Inflammatory macrophage (primary cell): ENCODE measurements around the gene LRRC15.

Experiments used
- DNase-seq, 2 donors: peaks; one replicate each; pipeline ENCODE4 v3.0.0-alpha.2; 2020 to 2022

LRRC15 gene

GRCh38 chr3:194360568-194360967, 9.0 kb downstream of the LRRC15 start:
- DNase-seq, result no peak

GRCh38 chr3:194357681-194358080, 11.9 kb downstream of the LRRC15 start:
- no peak for DNase-seq

DNA sequence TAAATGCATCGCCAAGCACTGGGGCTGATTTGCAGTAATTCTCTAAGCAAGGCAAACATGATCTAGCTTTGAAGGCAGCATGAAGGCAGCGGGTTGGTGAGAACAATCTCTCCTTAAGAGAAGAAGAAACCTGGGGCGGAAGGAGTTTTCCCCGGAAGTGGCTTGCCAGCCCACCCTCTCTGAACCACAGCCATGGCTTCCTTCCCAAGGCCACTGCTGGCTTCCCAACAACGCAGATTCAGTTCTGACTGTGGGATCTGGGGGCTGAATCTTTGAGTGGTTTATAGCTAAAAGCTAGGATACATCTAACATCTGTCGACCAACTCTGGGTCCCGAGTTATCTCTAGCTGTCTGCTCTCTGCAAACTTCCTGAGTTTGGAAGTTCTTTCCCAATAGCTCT, 14.2 kb downstream of the LRRC15 start:
- DNase-seq, result no peak

- no peak for DNase-seq
Measured at GRCh38 chr3:194354315-194354714, 15.2 kb downstream of the LRRC15 start.

GRCh38 chr3:194352667-194353246, 16.8 kb downstream of the LRRC15 start:
- no peak for DNase-seq

GRCh38 chr3:194351952-194352536, 17.5 kb downstream of the LRRC15 start:
- no peak for DNase-seq

- DNase-seq, result no peak
Measured at GRCh38 chr3:194351080-194351672, 18.4 kb downstream of the LRRC15 start, which contains the start of gene CPN2. Gene CPN2 (minus strand): TSS chr3:194351328. CDS start chr3:194342702, 8,626 bp downstream.

DNA sequence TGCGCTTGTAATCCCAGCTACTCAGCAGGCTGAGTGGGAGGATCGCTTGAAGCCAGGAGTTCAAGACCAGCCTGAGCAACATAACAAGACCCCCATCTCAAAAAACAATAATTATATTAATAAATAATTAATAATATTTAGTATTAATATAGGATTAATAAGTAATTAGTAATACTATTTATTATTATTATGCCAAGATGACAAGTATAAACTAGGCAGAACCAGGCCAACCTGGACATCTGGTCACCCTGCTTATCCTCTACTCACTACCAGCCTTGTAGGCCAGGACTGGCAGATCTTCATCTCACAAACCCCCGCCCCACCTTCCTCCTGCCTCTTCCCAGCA, 18.8 kb downstream of the LRRC15 start:
- DNase-seq, result no peak

GRCh38 chr3:194348354-194348753, 21.2 kb downstream of the LRRC15 start:
- no peak for DNase-seq

DNA sequence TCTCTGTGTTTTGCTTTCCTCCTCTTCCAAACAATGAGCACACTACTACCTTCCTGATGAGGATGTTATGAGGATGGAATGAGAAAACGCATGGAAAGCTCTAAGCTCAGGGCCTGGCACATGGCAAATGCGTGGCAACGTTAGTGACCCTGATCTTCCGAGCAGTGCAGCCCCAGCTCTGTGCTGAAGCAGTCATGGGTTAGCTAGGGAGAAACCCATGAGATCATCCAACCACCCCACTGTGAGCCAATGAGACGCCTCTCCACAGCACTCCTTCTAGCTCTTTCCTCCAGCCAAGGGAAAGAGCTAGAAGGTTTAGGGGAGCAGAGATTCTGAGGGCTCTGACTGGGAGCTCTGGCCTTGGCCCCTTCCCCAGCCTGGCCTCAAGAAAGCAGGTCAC, 22.9 kb downstream of the LRRC15 start:
- peak in 1 of 2 donors; percentile 13 for DNase-seq

DNA sequence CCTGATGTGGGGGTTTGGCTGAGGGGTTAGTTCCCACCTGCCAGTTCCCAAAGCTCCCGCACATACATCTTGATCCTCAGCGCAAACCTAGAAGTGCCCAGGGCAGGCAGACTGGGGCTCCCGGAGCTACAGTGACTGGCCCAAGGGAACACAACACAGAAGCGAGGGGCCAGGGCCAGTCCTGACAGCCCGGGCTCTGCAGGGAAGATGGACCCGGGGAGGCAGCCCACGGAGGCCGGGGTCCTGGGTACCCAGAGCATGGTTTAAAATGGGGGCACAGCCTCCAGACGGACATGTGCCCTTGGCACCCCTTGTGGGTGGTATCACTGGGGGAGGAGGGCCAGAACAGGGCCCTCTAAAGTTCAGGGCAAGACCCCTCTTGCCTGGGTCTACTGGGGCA, 23.5 kb downstream of the LRRC15 start:
- no peak for DNase-seq

- peak; percentile 49 to 68 for DNase-seq
Measured at GRCh38 chr3:194344012-194344411, 25.5 kb downstream of the LRRC15 start.

DNA sequence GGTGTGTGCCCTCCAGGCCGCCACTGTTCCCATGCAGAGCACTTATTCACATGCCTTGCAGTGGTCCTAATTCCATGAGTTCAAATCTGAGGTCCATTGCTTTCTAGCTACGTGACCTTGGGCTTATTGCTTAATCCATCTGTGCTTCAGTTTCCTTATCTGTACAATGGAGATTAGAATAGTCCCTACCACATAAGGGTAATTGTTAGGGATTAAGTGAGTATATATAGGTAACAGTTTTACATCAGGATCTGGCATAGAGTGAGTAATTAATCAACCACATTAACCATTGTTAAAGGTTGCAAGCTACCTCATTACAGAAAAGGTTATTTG, 26.0 kb downstream of the LRRC15 start:
- no peak for DNase-seq

- no peak for DNase-seq
Measured at GRCh38 chr3:194342861-194343560, 26.5 kb downstream of the LRRC15 start.

GRCh38 chr3:194340757-194341400, 28.7 kb downstream of the LRRC15 start:
- no peak for DNase-seq

- no peak for DNase-seq
Measured at GRCh38 chr3:194339840-194340239, 29.7 kb downstream of the LRRC15 start.

DNA sequence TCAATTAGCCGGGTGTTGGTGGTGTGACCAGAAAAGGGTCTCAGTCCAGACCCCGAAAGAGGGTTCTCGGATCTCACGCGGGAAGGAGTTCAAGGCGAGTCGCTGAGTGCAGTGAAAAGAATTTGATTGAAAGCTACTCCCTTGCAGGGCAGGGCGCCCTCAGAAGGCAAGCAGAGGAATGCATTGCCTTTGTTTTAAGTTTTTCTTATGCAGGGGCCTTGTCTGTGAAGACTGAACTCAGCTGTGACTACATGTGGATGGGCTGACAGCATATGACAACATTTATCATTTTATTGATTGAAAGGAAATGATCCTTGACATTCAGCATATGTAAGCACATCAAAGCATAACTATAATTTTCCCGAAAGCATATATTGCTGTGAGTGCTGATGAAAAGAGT, 30.2 kb downstream of the LRRC15 start:
- DNase-seq, result no peak

GRCh38 chr3:194337965-194338753, 31.4 kb downstream of the LRRC15 start:
- no peak for DNase-seq

DNA sequence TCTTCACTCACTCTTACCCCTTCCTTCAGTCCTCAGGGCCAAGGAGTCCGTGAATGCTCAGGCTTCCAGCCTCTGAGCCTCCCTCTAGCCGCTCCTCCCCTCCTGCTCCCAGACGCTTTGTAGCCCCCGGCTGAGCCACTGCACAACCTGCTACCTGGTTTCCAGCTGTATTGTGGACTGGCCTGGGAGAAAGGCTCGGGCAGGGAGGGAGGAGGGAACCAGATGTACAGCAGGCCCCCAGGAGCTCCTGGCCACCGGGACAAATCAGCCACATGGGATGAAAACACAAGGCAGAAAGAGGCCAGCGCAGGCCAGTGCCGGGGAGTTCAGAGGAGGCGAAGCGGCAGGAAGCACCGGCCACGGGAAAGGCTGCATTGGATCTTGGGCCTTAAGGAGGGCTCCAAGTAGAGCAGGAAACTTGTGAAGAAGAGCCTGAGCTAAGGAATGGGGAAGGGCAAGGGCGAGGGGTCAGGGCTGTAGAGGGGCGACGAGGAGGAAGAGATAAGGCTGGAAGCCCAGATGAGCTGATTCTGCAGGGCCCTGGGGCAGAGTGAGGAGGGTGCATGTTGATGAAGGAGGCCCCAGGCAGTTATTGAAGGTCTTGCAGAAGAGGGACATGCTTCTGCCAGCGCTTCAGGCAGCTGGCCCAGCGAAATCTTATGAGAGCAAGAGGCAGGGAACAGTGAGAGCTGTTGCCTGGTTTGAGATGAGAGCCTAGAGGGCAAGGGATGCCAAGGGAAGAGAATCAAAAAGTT, 32.8 kb downstream of the LRRC15 start:
- DNase-seq, result no peak

- no peak for DNase-seq
Measured at GRCh38 chr3:194333981-194334320, 35.6 kb downstream of the LRRC15 start.

- DNase-seq, result peak; percentile 79 to 86
Measured at GRCh38 chr3:194333212-194333980, 36.1 kb downstream of the LRRC15 start.
